HCT116 (cell line): ENCODE data around the gene GNG13. TPM values are rescaled to one million over a fixed set of nuclear protein-coding genes. Genes with fewer than 3 reads are reported as not detected.

Experiments
- ATAC-seq: fragments of 200-7000 bp; cut with Tn5 transposase; 2 replicates; pipeline ENCODE4 v1.9.1; 2020; ENCODE audit warnings: mild to moderate bottlenecking, moderate library complexity
- BruUV-seq: library from RNA; stranded (reverse); fragments of 400-500 nt; replicated peaks from 2 replicates; lab custom pipeline; 2021; lab: Mats Ljungman, UMichigan
- CTCF ChIA-PET: fragments of 300-600 bp; sonication (Branson Sonifier 250); formaldehyde crosslinking; loops from one replicate; lab custom pipeline; 2021; ENCODE audit warnings: antibody characterized with exemption; lab: Charles Lee
- POLR2A ChIA-PET: fragments of 300-600, 350-600 bp; sonication (Branson Sonifier 250); formaldehyde crosslinking; loops from one replicate; lab custom pipeline; 2021; ENCODE audit warnings: antibody characterized with exemption; lab: Charles Lee
- RAD21 ChIA-PET, 2 experiments: fragments of 300-600 bp; sonication (Branson Sonifier 250); formaldehyde crosslinking; loops; one replicate each; lab custom pipeline; 2023; ENCODE audit warnings: low total read pairs in 2 of 2; ENCODE audit not compliant: uncharacterized antibody in 2 of 2, unreplicated experiment in 2 of 2, low non-redundant PET in 1 of 2; lab: Charles Lee
- DNase-seq: peaks from one replicate; pipeline ENCODE4 v3.0.0-alpha.2; 2010; ENCODE audit warnings: low read depth, low spot score
- H2AFZ ChIP-seq: fragments of 200-600 bp; shearing (Covaris generic), sonication (generic); 2 replicates; pipeline ENCODE4 v1.6.1; 2017; ENCODE audit warnings: low read depth, mixed run types, mixed read lengths, antibody characterized with exemption, low read length; ENCODE audit not compliant: poor library complexity, severe bottlenecking
- H3K27ac ChIP-seq: 2 replicates; pipeline ENCODE4 v1.5.1; 2012; ENCODE audit warnings: low read depth, low read length
- H3K27me3 ChIP-seq: fragments of 200-600 bp; sonication (generic); 2 replicates; pipeline ENCODE4 v1.6.1; 2016; ENCODE audit warnings: mixed run types, low read length, mixed read lengths; ENCODE audit not compliant: insufficient read depth
- H3K36me3 ChIP-seq, 2 experiments: fragments of 200-500 bp in 1 of 2; fragments of 200-600 bp in 1 of 2; sonication (Bioruptor generic) in 1 of 2; sonication (generic) in 1 of 2; 2 replicates each; pipeline versions ENCODE4 v1.5.1 to v1.6.1; 2014 to 2016; ENCODE audit warnings: low read length in 2 of 2, inconsistent platforms in 1 of 2, mixed read lengths in 1 of 2, mixed run types in 1 of 2; ENCODE audit not compliant: insufficient read depth in 2 of 2, control insufficient read depth in 1 of 2
- H3K4me1 ChIP-seq, 2 experiments: fragments of 200-600 bp in 1 of 2; sonication (generic) in 1 of 2; 2 replicates each; pipeline versions ENCODE4 v1.5.1 to v1.6.1; 2012 to 2017; ENCODE audit warnings: low read length in 2 of 2, inconsistent platforms in 1 of 2, mild to moderate bottlenecking in 1 of 2, mixed read lengths in 1 of 2, mixed run types in 1 of 2, moderate library complexity in 1 of 2; ENCODE audit not compliant: insufficient read depth in 2 of 2, control insufficient read depth in 1 of 2
- H3K4me2 ChIP-seq: fragments of 200-600 bp; sonication (generic); 2 replicates; pipeline ENCODE4 v1.6.1; 2017; ENCODE audit warnings: mixed run types, low read length, mixed read lengths
- H3K4me3 ChIP-seq, 2 experiments: fragments of 200-600 bp in 1 of 2; sonication (generic) in 1 of 2; replicated peaks in 1 of 2; 2 replicates each; pipeline ENCODE4 v1.5.1; 2011 to 2016; ENCODE audit warnings: low read length in 2 of 2, control low read depth in 1 of 2, low read depth in 1 of 2, mild to moderate bottlenecking in 1 of 2, mixed read lengths in 1 of 2, mixed run types in 1 of 2
- H3K79me2 ChIP-seq: fragments of 200-600 bp; sonication (generic); 2 replicates; pipeline ENCODE4 v1.6.1; 2017; ENCODE audit warnings: mild to moderate bottlenecking, mixed run types, low read length, moderate library complexity, mixed read lengths; ENCODE audit not compliant: insufficient read depth
- H3K9ac ChIP-seq: fragments of 200-600 bp; sonication (generic); 2 replicates; pipeline ENCODE4 v1.6.1; 2016; ENCODE audit warnings: low read length, mixed read lengths
- H3K9me2 ChIP-seq: fragments of 200-600 bp; sonication (generic), shearing (Covaris generic); 2 replicates; pipeline ENCODE4 v1.6.1; 2017; ENCODE audit warnings: mixed run types, mild to moderate bottlenecking, moderate library complexity; ENCODE audit not compliant: insufficient read depth
- H3K9me3 ChIP-seq, 2 experiments: fragments of 200-500 bp in 1 of 2; fragments of 200-600 bp in 1 of 2; sonication (Bioruptor generic) in 1 of 2; sonication (generic) in 1 of 2; 2 replicates each; pipeline ENCODE4 v1.6.1; 2014 to 2017; ENCODE audit warnings: low read length in 2 of 2, mixed read lengths in 2 of 2, inconsistent platforms in 1 of 2, low read depth in 1 of 2, mild to moderate bottlenecking in 1 of 2, mixed run types in 1 of 2, moderate library complexity in 1 of 2; ENCODE audit not compliant: control insufficient read depth in 1 of 2, insufficient read depth in 1 of 2
- H4K20me1 ChIP-seq: fragments of 200-600 bp; sonication (generic), shearing (Covaris generic); 2 replicates; pipeline ENCODE4 v1.6.1; 2017; ENCODE audit warnings: mixed run types, mild to moderate bottlenecking, moderate library complexity; ENCODE audit not compliant: insufficient read depth
- CBX3 ChIP-seq: IDR thresholded peaks from 2 replicates; pipeline ENCODE4 v1.6.1; 2012; ENCODE audit warnings: low read depth
- CEBPB ChIP-seq: IDR thresholded peaks from 2 replicates; pipeline ENCODE4 v1.6.1; 2012; ENCODE audit warnings: low read depth
- EGR1 ChIP-seq: IDR thresholded peaks from 2 replicates; pipeline ENCODE4 v1.6.1; 2012; ENCODE audit warnings: low read depth
- EZH2phosphoT487 ChIP-seq: fragments of 200-600 bp; IDR thresholded peaks from 2 replicates; pipeline ENCODE4 v1.6.1; 2018; ENCODE audit warnings: antibody characterized with exemption, borderline replicate concordance
- FOSL1 ChIP-seq: IDR thresholded peaks from 2 replicates; pipeline ENCODE4 v1.6.1; 2012; ENCODE audit warnings: low read depth
- POLR2A ChIP-seq: IDR thresholded peaks from 2 replicates; pipeline ENCODE4 v1.7.0; 2011; ENCODE audit warnings: borderline replicate concordance; ENCODE audit not compliant: insufficient read depth, insufficient read length; ENCODE audit errors: extremely low read depth
- SP1 ChIP-seq: IDR thresholded peaks from 2 replicates; pipeline ENCODE4 v1.6.1; 2012; ENCODE audit warnings: low read depth
- YY1 ChIP-seq: IDR thresholded peaks from 2 replicates; pipeline ENCODE4 v1.6.1; 2011; ENCODE audit warnings: low read length, low read depth, moderate library complexity, mild to moderate bottlenecking; ENCODE audit not compliant: insufficient replicate concordance; ENCODE audit errors: extremely low read depth
- ZFX ChIP-seq: fragments of 450-650 bp; IDR thresholded peaks from 2 replicates; pipeline ENCODE4 v1.6.1; 2017
- intact Hi-C: fragments of 100-400 bp; cut with micrococcal nuclease; formaldehyde crosslinking; loops from 2 replicates; pipeline ENCODE4 v1.10.0; 2022
- total RNA-seq: library from RNA; stranded (reverse); gene quantifications from one replicate; pipeline ENCODE4 v1.2.1, GENCODE V29; 2021; ENCODE audit not compliant: unreplicated experiment
- TF ChIP-seq, protein P1 (sequence below), 3 experiments: fragments of 200-600 bp in 1 of 3; sonication (generic) in 1 of 3; IDR thresholded peaks in 2 of 3; conservative IDR thresholded peaks in 1 of 3; 2 replicates each; pipeline ENCODE4 v1.5.1; 2012 to 2017; ENCODE audit warnings: low read depth in 2 of 3, low read length in 2 of 3, antibody characterized with exemption in 1 of 3, borderline replicate concordance in 1 of 3, control low read depth in 1 of 3, mild to moderate bottlenecking in 1 of 3, mixed read lengths in 1 of 3, mixed run types in 1 of 3, moderate library complexity in 1 of 3; ENCODE audit not compliant: insufficient read depth in 1 of 3
- TF ChIP-seq, protein P2 (sequence below): IDR thresholded peaks from 2 replicates; pipeline ENCODE4 v1.6.1; 2012; ENCODE audit warnings: low read depth
- TF ChIP-seq, protein P3 (sequence below): IDR thresholded peaks from 2 replicates; pipeline ENCODE4 v1.6.1; 2012

GNG13 gene
- total RNA-seq, 1 experiment from 2014 or later = not detected

DNA sequence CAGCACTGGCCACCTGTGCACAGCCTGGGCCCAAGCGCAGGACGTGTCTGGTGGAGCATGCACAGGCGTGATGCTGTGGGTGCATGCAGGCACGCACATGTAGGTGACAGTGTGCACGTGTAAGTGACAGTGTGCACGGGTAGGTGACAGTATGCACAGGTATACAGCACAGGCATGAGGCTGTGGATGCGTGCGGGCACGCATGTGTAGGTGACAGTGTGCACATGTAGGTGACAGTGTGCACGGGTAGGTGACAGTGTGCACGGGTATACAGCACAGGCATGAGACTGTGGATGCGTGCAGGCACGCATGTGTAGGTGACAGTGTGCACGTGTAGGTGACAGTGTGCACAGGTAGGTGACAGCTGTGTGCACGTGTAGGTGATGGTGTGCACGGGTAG lies 20.2 kb downstream of the GNG13 start:
- ChIA-PET RAD21 (no interaction called here), CTCF (no interaction called here), POLR2A (no interaction called here)
- Histone ChIP-seq H3K4me2 (no peak overlapping the region), H3K9ac (no peak overlapping the region), H3K4me3 (no peak overlapping the region), H4K20me1 (no peaks in the 10 kb centered on the region), H3K36me3 (no peaks in the 10 kb centered on the region; a peak in 1 of 4 replicates), H3K9me3 (no peaks in the 10 kb centered on the region), H3K79me2 (no peaks in the 10 kb centered on the region), H3K4me1 (peaks cover 14 to 32% of the 10 kb centered on the region in 2 experiments), H3K27me3 (no peaks in the 10 kb centered on the region)
- DNase-seq (no peak), ATAC-seq (no peak)
- no TSS peak for BruUV-seq
- intact Hi-C loops = no loop called here
- TF ChIP-seq, protein P1, sequence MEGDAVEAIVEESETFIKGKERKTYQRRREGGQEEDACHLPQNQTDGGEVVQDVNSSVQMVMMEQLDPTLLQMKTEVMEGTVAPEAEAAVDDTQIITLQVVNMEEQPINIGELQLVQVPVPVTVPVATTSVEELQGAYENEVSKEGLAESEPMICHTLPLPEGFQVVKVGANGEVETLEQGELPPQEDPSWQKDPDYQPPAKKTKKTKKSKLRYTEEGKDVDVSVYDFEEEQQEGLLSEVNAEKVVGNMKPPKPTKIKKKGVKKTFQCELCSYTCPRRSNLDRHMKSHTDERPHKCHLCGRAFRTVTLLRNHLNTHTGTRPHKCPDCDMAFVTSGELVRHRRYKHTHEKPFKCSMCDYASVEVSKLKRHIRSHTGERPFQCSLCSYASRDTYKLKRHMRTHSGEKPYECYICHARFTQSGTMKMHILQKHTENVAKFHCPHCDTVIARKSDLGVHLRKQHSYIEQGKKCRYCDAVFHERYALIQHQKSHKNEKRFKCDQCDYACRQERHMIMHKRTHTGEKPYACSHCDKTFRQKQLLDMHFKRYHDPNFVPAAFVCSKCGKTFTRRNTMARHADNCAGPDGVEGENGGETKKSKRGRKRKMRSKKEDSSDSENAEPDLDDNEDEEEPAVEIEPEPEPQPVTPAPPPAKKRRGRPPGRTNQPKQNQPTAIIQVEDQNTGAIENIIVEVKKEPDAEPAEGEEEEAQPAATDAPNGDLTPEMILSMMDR (IDR thresholded peaks at IDR 0.05 in 2 of 3, conservative IDR thresholded peaks at IDR 0.05 in 1 of 3; ENCODE audit: borderline replicate concordance in 1 of 3, insufficient read depth in 1 of 3, low read depth in 2 of 3, low read length in 2 of 3) = no peak
- TF ChIP-seq POLR2A = no peak
- TF ChIP-seq, all 23 proteins: peak for 0
- Histone ChIP-seq H3K9me2 (no peaks in the 10 kb centered on the region), H2AFZ (no peak overlapping the region), H3K27ac (no peak overlapping the region)

DNA sequence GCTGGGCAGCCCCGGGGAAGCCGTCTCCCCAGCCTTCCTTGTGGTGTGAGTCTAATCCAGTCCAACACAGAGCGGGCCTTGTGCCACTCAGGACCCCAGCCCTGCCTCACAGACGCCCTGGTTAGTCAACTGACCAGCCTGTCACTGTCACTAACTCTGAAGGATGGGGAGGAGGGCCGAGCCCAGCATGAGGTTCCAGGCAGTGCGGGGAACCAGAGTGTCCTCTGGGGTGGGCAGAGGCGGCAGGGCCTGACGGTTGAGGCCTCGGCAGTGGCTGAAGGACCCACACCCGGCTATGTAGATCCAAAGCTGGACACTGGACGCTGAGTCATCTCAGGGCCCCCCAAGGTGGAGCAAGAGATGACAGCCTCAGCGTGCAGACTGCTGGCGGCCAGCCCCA lies 21.0 kb downstream of the GNG13 start:
- no peak overlapping the region for H2AFZ ChIP-seq
- H3K4me2 ChIP-seq = no peak overlapping the region
- H3K9me3 ChIP-seq = no peaks in the 10 kb centered on the region
- ATAC-seq (no peak), DNase-seq (no peak)
- no peak overlapping the region for H3K27ac ChIP-seq
- no peaks in the 10 kb centered on the region for H3K36me3 ChIP-seq
- H3K9me2 ChIP-seq = no peaks in the 10 kb centered on the region
- H3K79me2 ChIP-seq = no peaks in the 10 kb centered on the region
- intact Hi-C loops = no loop called here
- ChIA-PET POLR2A (no interaction called here), RAD21 (no interaction called here), CTCF (no interaction called here)
- H3K27me3 ChIP-seq = no peaks in the 10 kb centered on the region
- H3K4me1 ChIP-seq = peaks cover 16 to 37% of the 10 kb centered on the region in 2 experiments
- BruUV-seq = no TSS peak
- no peaks in the 10 kb centered on the region for H4K20me1 ChIP-seq
- H3K4me3 ChIP-seq = no peak overlapping the region
- H3K9ac ChIP-seq = no peak overlapping the region
- TF ChIP-seq CBX3 (no peak), EGR1 (no peak), CEBPB (no peak), FOSL1 (no peak), SP1 (no peak), ZFX (no peak), YY1 (no peak), POLR2A (no peak), EZH2phosphoT487 (no peak)
- TF ChIP-seq, protein P2, sequence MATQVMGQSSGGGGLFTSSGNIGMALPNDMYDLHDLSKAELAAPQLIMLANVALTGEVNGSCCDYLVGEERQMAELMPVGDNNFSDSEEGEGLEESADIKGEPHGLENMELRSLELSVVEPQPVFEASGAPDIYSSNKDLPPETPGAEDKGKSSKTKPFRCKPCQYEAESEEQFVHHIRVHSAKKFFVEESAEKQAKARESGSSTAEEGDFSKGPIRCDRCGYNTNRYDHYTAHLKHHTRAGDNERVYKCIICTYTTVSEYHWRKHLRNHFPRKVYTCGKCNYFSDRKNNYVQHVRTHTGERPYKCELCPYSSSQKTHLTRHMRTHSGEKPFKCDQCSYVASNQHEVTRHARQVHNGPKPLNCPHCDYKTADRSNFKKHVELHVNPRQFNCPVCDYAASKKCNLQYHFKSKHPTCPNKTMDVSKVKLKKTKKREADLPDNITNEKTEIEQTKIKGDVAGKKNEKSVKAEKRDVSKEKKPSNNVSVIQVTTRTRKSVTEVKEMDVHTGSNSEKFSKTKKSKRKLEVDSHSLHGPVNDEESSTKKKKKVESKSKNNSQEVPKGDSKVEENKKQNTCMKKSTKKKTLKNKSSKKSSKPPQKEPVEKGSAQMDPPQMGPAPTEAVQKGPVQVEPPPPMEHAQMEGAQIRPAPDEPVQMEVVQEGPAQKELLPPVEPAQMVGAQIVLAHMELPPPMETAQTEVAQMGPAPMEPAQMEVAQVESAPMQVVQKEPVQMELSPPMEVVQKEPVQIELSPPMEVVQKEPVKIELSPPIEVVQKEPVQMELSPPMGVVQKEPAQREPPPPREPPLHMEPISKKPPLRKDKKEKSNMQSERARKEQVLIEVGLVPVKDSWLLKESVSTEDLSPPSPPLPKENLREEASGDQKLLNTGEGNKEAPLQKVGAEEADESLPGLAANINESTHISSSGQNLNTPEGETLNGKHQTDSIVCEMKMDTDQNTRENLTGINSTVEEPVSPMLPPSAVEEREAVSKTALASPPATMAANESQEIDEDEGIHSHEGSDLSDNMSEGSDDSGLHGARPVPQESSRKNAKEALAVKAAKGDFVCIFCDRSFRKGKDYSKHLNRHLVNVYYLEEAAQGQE = no peak
- TF ChIP-seq, protein P3, sequence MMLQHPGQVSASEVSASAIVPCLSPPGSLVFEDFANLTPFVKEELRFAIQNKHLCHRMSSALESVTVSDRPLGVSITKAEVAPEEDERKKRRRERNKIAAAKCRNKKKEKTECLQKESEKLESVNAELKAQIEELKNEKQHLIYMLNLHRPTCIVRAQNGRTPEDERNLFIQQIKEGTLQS = no peak
- TF ChIP-seq, protein P1 (IDR thresholded peaks at IDR 0.05 in 2 of 3, conservative IDR thresholded peaks at IDR 0.05 in 1 of 3; ENCODE audit: borderline replicate concordance in 1 of 3, insufficient read depth in 1 of 3, low read depth in 2 of 3, low read length in 2 of 3) = no peak
